ENCODE measurements around the gene RETREG2. TPM values are rescaled to one million over a fixed set of nuclear protein-coding genes. Genes with fewer than 3 reads are reported as not detected.

The RETREG2 gene
- 10 to 100 TPM; 69.3 to 79.8 TPM for total RNA-seq

- H3K36me3 Mint-ChIP-seq, result peaks cover 16% of the 10 kb centered on the region
- ATAC-seq (peak; percentile 71 to 81), DNase-seq (ENCODE audit: low spot score) (peak; percentile 88)
- peaks cover 46 to 54% of the 10 kb centered on the region in 2 donors for H3K4me1 Mint-ChIP-seq (ENCODE audit: low read depth in 2 of 2)
- peak within 1 kb of the TSS; percentile 99 for H3K4me3 Mint-ChIP-seq
- H3K27me3 Mint-ChIP-seq, result no peaks in the 10 kb centered on the region
- H3K9me3 Mint-ChIP-seq, result no peaks in the 10 kb centered on the region
- peak within 1 kb of the TSS; percentile 99 to 100 for H3K27ac Mint-ChIP-seq
Observed at GRCh38 chr2:219177552-219178376, at the start of gene RETREG2. Gene RETREG2 (plus strand): TSS chr2:219178275. CDS start chr2:219178353, 78 bp downstream.

- Mint-ChIP-seq H3K9me3 (no peaks in the 10 kb centered on the region), H3K4me1 (ENCODE audit: low read depth in 2 of 2) (peaks cover 26 to 28% of the 10 kb centered on the region in 2 donors), H3K4me3 (no peak overlapping the region), H3K27ac (no peak overlapping the region), H3K36me3 (no peaks in the 10 kb centered on the region), H3K27me3 (no peaks in the 10 kb centered on the region)
- DNase-seq (ENCODE audit: low spot score) (no peak), ATAC-seq (no peak)
Observed at GRCh38 chr2:219128396-219128795, 49.7 kb upstream of the RETREG2 start.

GRCh38 chr2:219129589-219129988 is 48.5 kb upstream of the RETREG2 start:
- no peaks in the 10 kb centered on the region for H3K27me3 Mint-ChIP-seq
- H3K4me3 Mint-ChIP-seq, result no peak overlapping the region
- ATAC-seq (no peak), DNase-seq (ENCODE audit: low spot score) (no peak)
- peaks cover 20 to 22% of the 10 kb centered on the region in 2 donors for H3K4me1 Mint-ChIP-seq (ENCODE audit: low read depth in 2 of 2)
- no peak overlapping the region for H3K27ac Mint-ChIP-seq
- no peaks in the 10 kb centered on the region for H3K36me3 Mint-ChIP-seq
- H3K9me3 Mint-ChIP-seq, result no peaks in the 10 kb centered on the region

GRCh38 chr2:219131327-219131726 is 46.7 kb upstream of the RETREG2 start:
- no peaks in the 10 kb centered on the region for H3K27me3 Mint-ChIP-seq
- no peak for ATAC-seq
- no peak for DNase-seq (ENCODE audit: low spot score)
- no peak overlapping the region for H3K27ac Mint-ChIP-seq
- no peaks in the 10 kb centered on the region for H3K36me3 Mint-ChIP-seq
- peaks cover 11 to 12% of the 10 kb centered on the region in 2 donors for H3K4me1 Mint-ChIP-seq (ENCODE audit: low read depth in 2 of 2)
- H3K4me3 Mint-ChIP-seq, result no peak overlapping the region
- H3K9me3 Mint-ChIP-seq, result no peaks in the 10 kb centered on the region

- Mint-ChIP-seq H3K27me3 (no peaks in the 10 kb centered on the region), H3K4me1 (ENCODE audit: low read depth in 2 of 2) (peaks cover 11 to 12% of the 10 kb centered on the region in 2 donors), H3K4me3 (no peak overlapping the region), H3K36me3 (no peaks in the 10 kb centered on the region), H3K27ac (no peak overlapping the region), H3K9me3 (no peaks in the 10 kb centered on the region)
- DNase-seq (ENCODE audit: low spot score) (no peak), ATAC-seq (no peak)
Observed at GRCh38 chr2:219131744-219132143, 46.3 kb upstream of the RETREG2 start.

GRCh38 chr2:219133976-219134375 is 44.1 kb upstream of the RETREG2 start:
- Mint-ChIP-seq H3K4me3 (no peak overlapping the region), H3K4me1 (ENCODE audit: low read depth in 2 of 2) (peaks cover 7 to 12% of the 10 kb centered on the region in 2 donors), H3K9me3 (no peaks in the 10 kb centered on the region), H3K27ac (peak overlapping the region in 1 of 2 donors; percentile 1), H3K36me3 (no peaks in the 10 kb centered on the region), H3K27me3 (no peaks in the 10 kb centered on the region)
- peak in 1 of 2 donors; percentile 17 for ATAC-seq
- DNase-seq (ENCODE audit: low spot score), result no peak

GRCh38 chr2:219140722-219141121 is 37.4 kb upstream of the RETREG2 start:
- peaks cover 16% of the 10 kb centered on the region for H3K36me3 Mint-ChIP-seq
- H3K27me3 Mint-ChIP-seq, result no peaks in the 10 kb centered on the region
- no peaks in the 10 kb centered on the region for H3K4me1 Mint-ChIP-seq (ENCODE audit: low read depth in 2 of 2)
- H3K27ac Mint-ChIP-seq, result no peak overlapping the region
- no peak for DNase-seq (ENCODE audit: low spot score)
- no peaks in the 10 kb centered on the region for H3K9me3 Mint-ChIP-seq
- no peak for ATAC-seq
- no peak overlapping the region for H3K4me3 Mint-ChIP-seq

- Mint-ChIP-seq H3K27ac (no peak overlapping the region), H3K4me1 (ENCODE audit: low read depth in 2 of 2) (no peaks in the 10 kb centered on the region), H3K36me3 (peaks cover 24% of the 10 kb centered on the region), H3K4me3 (no peak overlapping the region), H3K27me3 (no peaks in the 10 kb centered on the region), H3K9me3 (no peaks in the 10 kb centered on the region)
- DNase-seq (ENCODE audit: low spot score) (no peak), ATAC-seq (peak in 1 of 2 donors; percentile 32)
Observed at GRCh38 chr2:219142329-219142728, 35.7 kb upstream of the RETREG2 start.

GRCh38 chr2:219149667-219150066 is 28.4 kb upstream of the RETREG2 start:
- H3K9me3 Mint-ChIP-seq, result no peaks in the 10 kb centered on the region

GRCh38 chr2:219155054-219155644 is 22.9 kb upstream of the RETREG2 start:
- no peak overlapping the region for H3K4me3 Mint-ChIP-seq
- no peaks in the 10 kb centered on the region for H3K27me3 Mint-ChIP-seq
- no peaks in the 10 kb centered on the region for H3K9me3 Mint-ChIP-seq
- peaks cover 7 to 11% of the 10 kb centered on the region in 2 donors for H3K4me1 Mint-ChIP-seq (ENCODE audit: low read depth in 2 of 2)
- no peak overlapping the region for H3K27ac Mint-ChIP-seq
- DNase-seq (ENCODE audit: low spot score), result peak; percentile 70
- ATAC-seq, result no peak
- H3K36me3 Mint-ChIP-seq, result peaks cover 15% of the 10 kb centered on the region

More at GRCh38 chr2:219149667-219150066, 28.4 kb upstream of the RETREG2 start:
- Mint-ChIP-seq H3K4me3 (no peak overlapping the region), H3K36me3 (peaks cover 17% of the 10 kb centered on the region), H3K27ac (no peak overlapping the region), H3K27me3 (no peaks in the 10 kb centered on the region), H3K4me1 (ENCODE audit: low read depth in 2 of 2) (no peaks in the 10 kb centered on the region)
- no peak for DNase-seq (ENCODE audit: low spot score)
- ATAC-seq, result no peak

- no peaks in the 10 kb centered on the region for H3K27me3 Mint-ChIP-seq
- DNase-seq (ENCODE audit: low spot score), result no peak
- H3K36me3 Mint-ChIP-seq, result peaks cover 15% of the 10 kb centered on the region
- H3K4me1 Mint-ChIP-seq (ENCODE audit: low read depth in 2 of 2), result peaks cover 15 to 17% of the 10 kb centered on the region in 2 donors
- H3K9me3 Mint-ChIP-seq, result no peaks in the 10 kb centered on the region
- H3K27ac Mint-ChIP-seq, result no peak overlapping the region
- ATAC-seq, result no peak
- no peak overlapping the region for H3K4me3 Mint-ChIP-seq
Observed at GRCh38 chr2:219157396-219157795, 20.7 kb upstream of the RETREG2 start.

- ATAC-seq, result no peak
- no peak for DNase-seq (ENCODE audit: low spot score)
- no peaks in the 10 kb centered on the region for H3K9me3 Mint-ChIP-seq
- H3K27me3 Mint-ChIP-seq, result no peaks in the 10 kb centered on the region
- H3K27ac Mint-ChIP-seq, result no peak overlapping the region
- H3K4me3 Mint-ChIP-seq, result no peak overlapping the region
- peaks cover 15% of the 10 kb centered on the region for H3K36me3 Mint-ChIP-seq
- H3K4me1 Mint-ChIP-seq (ENCODE audit: low read depth in 2 of 2), result peaks cover 15 to 17% of the 10 kb centered on the region in 2 donors
Observed at GRCh38 chr2:219158025-219158424, 20.1 kb upstream of the RETREG2 start.

GRCh38 chr2:219158586-219158985 is 19.5 kb upstream of the RETREG2 start:
- Mint-ChIP-seq H3K9me3 (no peaks in the 10 kb centered on the region), H3K36me3 (peaks cover 12% of the 10 kb centered on the region), H3K4me3 (peak overlapping the region; percentile 3), H3K4me1 (ENCODE audit: low read depth in 2 of 2) (peaks cover 15 to 17% of the 10 kb centered on the region in 2 donors), H3K27ac (no peak overlapping the region), H3K27me3 (no peaks in the 10 kb centered on the region)
- DNase-seq (ENCODE audit: low spot score), result no peak
- no peak for ATAC-seq

- ATAC-seq, result no peak
- peak overlapping the region; percentile 73 to 77 for H3K27ac Mint-ChIP-seq
- H3K9me3 Mint-ChIP-seq, result no peaks in the 10 kb centered on the region
- H3K27me3 Mint-ChIP-seq, result no peaks in the 10 kb centered on the region
- H3K4me1 Mint-ChIP-seq (ENCODE audit: low read depth in 2 of 2), result peaks cover 15 to 17% of the 10 kb centered on the region in 2 donors
- peak overlapping the region; percentile 82 for H3K4me3 Mint-ChIP-seq
- peaks cover 11% of the 10 kb centered on the region for H3K36me3 Mint-ChIP-seq
- no peak for DNase-seq (ENCODE audit: low spot score)
Observed at GRCh38 chr2:219159771-219160185, 18.3 kb upstream of the RETREG2 start.

All from natural killer cell treated with Interleukin-12 subunit alpha and Interleukin-12 subunit beta and Interleukin-15 and Interleukin-18, amount 100 ng/mL, for 72 hours (primary cell).